ENCODE results near the gene FOXL3.

GRCh38 chr7:254337-255037, 35.5 kb upstream of the FOXL3 start:
- TF ChIP-seq YY1 (IDR thresholded peaks at IDR 0.05; ENCODE audit: low read depth) (no peak), ZBTB7A (IDR thresholded peaks at IDR 0.05; ENCODE audit: low read depth) (no peak)
